ENCODE measurements around the gene CCDC124.

CCDC124 gene

GRCh38 chr19:17951990-17952976 is 19.5 kb downstream of the CCDC124 start:
- Histone ChIP-seq H3K27ac (ENCODE audit: low read depth, low read length) (no peak overlapping the region), H3K9me2 (replicated peaks; ENCODE audit: insufficient read depth, low read length) (no peaks in the 10 kb centered on the region), H4K20me1 (ENCODE audit: low read depth, low read length) (no peaks in the 10 kb centered on the region), H3K79me2 (ENCODE audit: insufficient read depth, low read length) (no peaks in the 10 kb centered on the region), H3K4me3 (ENCODE audit: insufficient read depth, low read length, poor library complexity, severe bottlenecking) (no peak overlapping the region), H3K27me3 (ENCODE audit: low read length) (no peaks in the 10 kb centered on the region), H3K9me3 (ENCODE audit: insufficient read depth, low read length) (no peaks in the 10 kb centered on the region), H3K9ac (ENCODE audit: low read length) (no peak overlapping the region), H3F3A (ENCODE audit: insufficient read depth) (peaks cover 6% of the 10 kb centered on the region), H2AFZ (ENCODE audit: low read depth, low read length, severe bottlenecking) (no peak overlapping the region), H3K36me3 (ENCODE audit: low read length) (no peaks in the 10 kb centered on the region), H3K4me2 (ENCODE audit: low read depth, low read length, poor library complexity, severe bottlenecking) (no peak overlapping the region)
- TF ChIP-seq EZH2phosphoT487 (conservative IDR thresholded peaks at IDR 0.05; ENCODE audit: low read length) (no peak), CTCF (IDR thresholded peaks at IDR 0.05; ENCODE audit: insufficient read depth, low read length, poor library complexity, severe bottlenecking) (no peak)

DNA sequence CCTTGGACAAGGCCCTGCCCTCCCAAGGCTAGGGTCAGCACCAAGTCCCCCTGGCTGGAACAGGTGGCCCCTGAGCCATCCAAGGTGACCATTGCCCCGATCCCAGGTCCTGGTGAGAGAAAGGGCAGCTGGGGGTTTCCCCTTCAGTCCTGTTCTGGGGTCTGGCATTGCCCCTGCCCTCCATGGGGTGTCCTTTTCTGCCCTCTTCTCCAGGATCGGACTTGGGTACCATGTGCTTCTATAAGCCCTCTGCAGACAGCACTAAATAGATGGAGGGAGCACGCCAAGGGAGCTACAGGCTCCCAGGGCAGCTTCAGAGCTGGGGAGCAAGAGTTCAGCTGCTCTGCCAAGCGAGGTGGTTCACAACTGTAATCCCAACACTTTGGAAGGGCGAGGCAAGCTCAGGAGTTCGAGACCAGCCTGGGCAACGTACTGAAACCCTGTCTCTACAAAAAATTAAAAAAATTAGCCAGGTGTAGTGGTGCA is 20.5 kb downstream of the CCDC124 start:
- Histone ChIP-seq H3K4me3 (ENCODE audit: insufficient read depth, low read length, poor library complexity, severe bottlenecking) (no peak overlapping the region), H3K79me2 (ENCODE audit: insufficient read depth, low read length) (no peaks in the 10 kb centered on the region), H3K9me2 (replicated peaks; ENCODE audit: insufficient read depth, low read length) (no peaks in the 10 kb centered on the region), H3K9me3 (ENCODE audit: insufficient read depth, low read length) (no peaks in the 10 kb centered on the region), H4K20me1 (ENCODE audit: low read depth, low read length) (no peaks in the 10 kb centered on the region), H3K4me2 (ENCODE audit: low read depth, low read length, poor library complexity, severe bottlenecking) (no peak overlapping the region), H3K27me3 (ENCODE audit: low read length) (no peaks in the 10 kb centered on the region), H3K27ac (ENCODE audit: low read depth, low read length) (no peak overlapping the region), H3K9ac (ENCODE audit: low read length) (no peak overlapping the region), H3K36me3 (ENCODE audit: low read length) (no peaks in the 10 kb centered on the region), H2AFZ (ENCODE audit: low read depth, low read length, severe bottlenecking) (no peak overlapping the region), H3F3A (ENCODE audit: insufficient read depth) (peaks cover 3% of the 10 kb centered on the region; the same call in 1 of the 2 replicates)
- no peak for TF ChIP-seq CTCF (IDR thresholded peaks at IDR 0.05; ENCODE audit: insufficient read depth, low read length, poor library complexity, severe bottlenecking)
- TF ChIP-seq EZH2phosphoT487 (conservative IDR thresholded peaks at IDR 0.05; ENCODE audit: low read length) = no peak

GRCh38 chr19:17953869-17954268 is 21.1 kb downstream of the CCDC124 start:
- peaks cover 3% of the 10 kb centered on the region; the same call in 1 of the 2 replicates for H3F3A ChIP-seq (ENCODE audit: insufficient read depth)
- no peaks in the 10 kb centered on the region for H3K9me2 ChIP-seq (replicated peaks; ENCODE audit: insufficient read depth, low read length)
- H3K27ac ChIP-seq (ENCODE audit: low read depth, low read length) = no peak overlapping the region
- no peaks in the 10 kb centered on the region for H4K20me1 ChIP-seq (ENCODE audit: low read depth, low read length)
- H3K9me3 ChIP-seq (ENCODE audit: insufficient read depth, low read length) = no peaks in the 10 kb centered on the region
- no peak overlapping the region for H3K9ac ChIP-seq (ENCODE audit: low read length)
- no peaks in the 10 kb centered on the region for H3K79me2 ChIP-seq (ENCODE audit: insufficient read depth, low read length)
- TF ChIP-seq CTCF (IDR thresholded peaks at IDR 0.05; ENCODE audit: insufficient read depth, low read length, poor library complexity, severe bottlenecking) (no peak), EZH2phosphoT487 (conservative IDR thresholded peaks at IDR 0.05; ENCODE audit: low read length) (no peak)
- H3K36me3 ChIP-seq (ENCODE audit: low read length) = no peaks in the 10 kb centered on the region
- no peaks in the 10 kb centered on the region for H3K27me3 ChIP-seq (ENCODE audit: low read length)
- no peak overlapping the region for H2AFZ ChIP-seq (ENCODE audit: low read depth, low read length, severe bottlenecking)
- H3K4me3 ChIP-seq (ENCODE audit: insufficient read depth, low read length, poor library complexity, severe bottlenecking) = no peak overlapping the region
- H3K4me2 ChIP-seq (ENCODE audit: low read depth, low read length, poor library complexity, severe bottlenecking) = no peak overlapping the region
